ENCODE results near the gene GALNT18. TPM values are rescaled to one million over a fixed set of nuclear protein-coding genes. Genes with fewer than 3 reads are reported as not detected.

GALNT18 gene
- total RNA-seq, 5 donors from 2014 or later (not counting 1 experiment from before 2014, with no cell fraction given): 0.10 to 0.15 TPM; not detected in 3

DNA sequence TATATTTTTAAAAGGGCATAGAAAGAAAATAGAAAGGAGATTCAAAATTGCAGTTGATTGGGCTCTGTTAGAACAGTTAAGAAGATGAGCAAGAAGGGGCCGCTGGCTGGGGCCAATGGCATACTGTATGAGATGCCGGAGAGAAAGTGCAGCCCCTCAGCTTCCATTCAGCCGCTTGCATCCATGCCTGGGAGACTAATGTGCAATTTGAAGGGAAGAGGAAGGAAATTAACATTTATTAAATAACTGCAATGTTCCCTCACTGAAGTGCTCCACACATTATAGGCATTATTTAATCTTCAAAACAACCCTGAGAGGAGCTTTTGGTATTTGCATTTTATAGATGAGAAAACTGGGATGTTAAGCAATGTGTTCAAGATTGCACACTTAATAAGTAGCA is 224.0 kb downstream of the GALNT18 start:
- POLR2A ChIA-PET: no interaction called here
- ATAC-seq (replicated peaks in 1 of 4) (no peak), DNase-seq (no peak)
- no CpG with 5 or more reads among the region's 3 CpGs for WGBS (ENCODE audit: insufficient coverage)
- Mint-ChIP-seq H3K36me3 (no peaks in the 10 kb centered on the region), H3K4me3 (no peak overlapping the region), H3K4me1 (no peaks in the 10 kb centered on the region), H3K9me3 (no peaks in the 10 kb centered on the region), H3K27me3 (peaks cover 2 to 12% of the 10 kb centered on the region in 2 donors), H3K27ac (no peak overlapping the region)
- Histone ChIP-seq H3K9me3 (no peaks in the 10 kb centered on the region), H3K4me3 (ENCODE audit: control insufficient read depth in 1 of 2, extremely low read depth in 1 of 2, low read length in 1 of 2) (no peak overlapping the region), H3K27ac (ENCODE audit: low read length) (no peak overlapping the region), H3K27me3 (replicated peaks in 1 of 2; ENCODE audit: control insufficient read depth in 2 of 2, extremely low read depth in 1 of 2, insufficient read depth in 2 of 2, low read length in 1 of 2) (peaks cover 0 to 9% of the 10 kb centered on the region in 2 experiments), H3K4me1 (ENCODE audit: control insufficient read depth in 1 of 2, extremely low read depth in 1 of 2, insufficient read depth in 2 of 2, low read length in 2 of 2) (no peaks in the 10 kb centered on the region), H3K36me3 (ENCODE audit: control insufficient read depth in 2 of 2, extremely low read depth in 1 of 2, insufficient read depth in 1 of 2, low read length in 1 of 2) (no peaks in the 10 kb centered on the region)
- CTCF ChIA-PET: no interaction called here

DNA sequence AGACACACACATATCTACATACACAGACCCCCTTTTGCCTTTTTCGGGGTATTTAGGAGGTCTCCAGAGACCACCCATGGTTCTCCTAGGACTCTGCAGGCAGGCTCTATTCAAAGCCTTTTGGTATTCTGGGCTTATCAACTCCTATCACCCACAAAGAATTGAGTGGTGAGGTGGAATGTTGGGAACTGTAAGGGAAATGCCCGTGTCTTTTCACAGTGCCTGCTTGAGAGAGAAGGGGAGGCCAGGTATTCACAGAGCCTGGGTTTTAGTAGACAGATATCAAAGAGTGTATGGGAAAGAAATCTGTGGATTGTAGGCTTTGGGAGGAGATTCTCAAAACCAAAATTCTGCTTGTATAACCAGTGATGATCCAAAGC is 224.8 kb downstream of the GALNT18 start:
- ChIA-PET CTCF (no interaction called here), POLR2A (no interaction called here)
- Histone ChIP-seq H3K4me3 (ENCODE audit: control insufficient read depth in 1 of 2, extremely low read depth in 1 of 2, low read length in 1 of 2) (no peak overlapping the region), H3K4me1 (ENCODE audit: control insufficient read depth in 1 of 2, extremely low read depth in 1 of 2, insufficient read depth in 2 of 2, low read length in 2 of 2) (no peaks in the 10 kb centered on the region), H3K36me3 (ENCODE audit: control insufficient read depth in 2 of 2, extremely low read depth in 1 of 2, insufficient read depth in 1 of 2, low read length in 1 of 2) (no peaks in the 10 kb centered on the region), H3K27ac (ENCODE audit: low read length) (no peak overlapping the region), H3K27me3 (replicated peaks in 1 of 2; ENCODE audit: control insufficient read depth in 2 of 2, extremely low read depth in 1 of 2, insufficient read depth in 2 of 2, low read length in 1 of 2) (peaks cover 0 to 9% of the 10 kb centered on the region in 2 experiments), H3K9me3 (no peaks in the 10 kb centered on the region)
- Mint-ChIP-seq H3K36me3 (no peaks in the 10 kb centered on the region), H3K4me3 (no peak overlapping the region), H3K9me3 (no peaks in the 10 kb centered on the region), H3K27me3 (peaks cover 2 to 6% of the 10 kb centered on the region in 2 donors), H3K4me1 (no peaks in the 10 kb centered on the region), H3K27ac (no peak overlapping the region)
- WGBS (ENCODE audit: insufficient coverage): 45% methylated on average over 2 of the region's 2 CpGs
- DNase-seq: no peak
- ATAC-seq (replicated peaks in 1 of 4): no peak

- CTCF ChIA-PET: no interaction called here
- POLR2A ChIA-PET: no interaction called here
- no peaks in the 10 kb centered on the region for H3K9me3 Mint-ChIP-seq
- Histone ChIP-seq H3K36me3 (ENCODE audit: control insufficient read depth in 2 of 2, extremely low read depth in 1 of 2, insufficient read depth in 1 of 2, low read length in 1 of 2) (no peaks in the 10 kb centered on the region), H3K27ac (ENCODE audit: low read length) (no peak overlapping the region), H3K4me1 (ENCODE audit: control insufficient read depth in 1 of 2, extremely low read depth in 1 of 2, insufficient read depth in 2 of 2, low read length in 2 of 2) (no peaks in the 10 kb centered on the region), H3K9me3 (no peaks in the 10 kb centered on the region), H3K4me3 (ENCODE audit: control insufficient read depth in 1 of 2, extremely low read depth in 1 of 2, low read length in 1 of 2) (no peak overlapping the region), H3K27me3 (replicated peaks in 1 of 2; ENCODE audit: control insufficient read depth in 2 of 2, extremely low read depth in 1 of 2, insufficient read depth in 2 of 2, low read length in 1 of 2) (peaks cover 0 to 9% of the 10 kb centered on the region in 2 experiments)
- H3K4me1 Mint-ChIP-seq: no peaks in the 10 kb centered on the region
- WGBS (ENCODE audit: insufficient coverage): 74% methylated on average over 6 of the region's 11 CpGs
- H3K36me3 Mint-ChIP-seq: no peaks in the 10 kb centered on the region
- H3K27me3 Mint-ChIP-seq: peaks cover 2 to 6% of the 10 kb centered on the region in 2 donors
- no peak for ATAC-seq (replicated peaks in 1 of 4)
- H3K27ac Mint-ChIP-seq: no peak overlapping the region
- H3K4me3 Mint-ChIP-seq: no peak overlapping the region
- DNase-seq: no peak
Measured at GRCh38 chr11:11396301-11397035, 225.3 kb downstream of the GALNT18 start.

GRCh38 chr11:11395126-11395525 is 226.7 kb downstream of the GALNT18 start:
- ATAC-seq (replicated peaks in 1 of 4): no peak
- no peak for DNase-seq
- H3K27ac ChIP-seq (ENCODE audit: low read length): no peak overlapping the region
- H3K9me3 ChIP-seq: no peaks in the 10 kb centered on the region
- H3K4me3 ChIP-seq (ENCODE audit: control insufficient read depth in 1 of 2, extremely low read depth in 1 of 2, low read length in 1 of 2): no peak overlapping the region
- POLR2A ChIA-PET: no interaction called here
- no peak overlapping the region for H3K27ac Mint-ChIP-seq
- no peaks in the 10 kb centered on the region for H3K4me1 Mint-ChIP-seq
- peaks cover 2 to 6% of the 10 kb centered on the region in 2 donors for H3K27me3 Mint-ChIP-seq
- 86% methylated on average over 1 of the region's 2 CpGs for WGBS (ENCODE audit: insufficient coverage)
- CTCF ChIA-PET: no interaction called here
- no peaks in the 10 kb centered on the region for H3K36me3 Mint-ChIP-seq
- H3K9me3 Mint-ChIP-seq: no peaks in the 10 kb centered on the region
- H3K4me3 Mint-ChIP-seq: no peak overlapping the region
- peaks cover 0 to 7% of the 10 kb centered on the region in 2 experiments for H3K27me3 ChIP-seq (replicated peaks in 1 of 2; ENCODE audit: control insufficient read depth in 2 of 2, extremely low read depth in 1 of 2, insufficient read depth in 2 of 2, low read length in 1 of 2)
- no peaks in the 10 kb centered on the region for H3K36me3 ChIP-seq (ENCODE audit: control insufficient read depth in 2 of 2, extremely low read depth in 1 of 2, insufficient read depth in 1 of 2, low read length in 1 of 2)
- no peaks in the 10 kb centered on the region for H3K4me1 ChIP-seq (ENCODE audit: control insufficient read depth in 1 of 2, extremely low read depth in 1 of 2, insufficient read depth in 2 of 2, low read length in 2 of 2)

DNA sequence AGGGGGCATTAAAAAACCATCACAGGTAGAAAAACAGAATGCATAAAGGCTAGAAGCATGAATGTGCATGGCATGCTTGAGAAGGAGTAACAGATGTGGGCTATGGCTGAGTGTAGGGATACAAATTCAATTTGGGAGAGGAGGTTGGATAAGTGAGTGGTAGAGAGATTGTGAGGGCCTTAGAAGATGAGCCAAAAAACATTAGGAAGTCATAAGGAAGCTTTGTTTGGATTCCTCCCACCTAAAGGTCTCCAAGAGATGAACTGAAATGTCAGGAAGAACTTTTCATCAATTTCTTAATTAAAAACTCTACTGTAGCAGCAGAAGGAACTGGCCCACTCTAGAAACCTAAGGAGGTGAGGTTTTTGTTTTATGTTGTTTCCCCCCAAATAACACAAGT is 227.6 kb downstream of the GALNT18 start:
- Histone ChIP-seq H3K27me3 (replicated peaks in 1 of 2; ENCODE audit: control insufficient read depth in 2 of 2, extremely low read depth in 1 of 2, insufficient read depth in 2 of 2, low read length in 1 of 2) (peaks cover 0 to 12% of the 10 kb centered on the region in 2 experiments), H3K36me3 (ENCODE audit: control insufficient read depth in 2 of 2, extremely low read depth in 1 of 2, insufficient read depth in 1 of 2, low read length in 1 of 2) (no peaks in the 10 kb centered on the region), H3K4me3 (ENCODE audit: control insufficient read depth in 1 of 2, extremely low read depth in 1 of 2, low read length in 1 of 2) (no peak overlapping the region), H3K4me1 (ENCODE audit: control insufficient read depth in 1 of 2, extremely low read depth in 1 of 2, insufficient read depth in 2 of 2, low read length in 2 of 2) (no peaks in the 10 kb centered on the region), H3K9me3 (no peaks in the 10 kb centered on the region), H3K27ac (ENCODE audit: low read length) (no peak overlapping the region)
- Mint-ChIP-seq H3K36me3 (no peaks in the 10 kb centered on the region), H3K27me3 (peaks cover 2 to 6% of the 10 kb centered on the region in 2 donors), H3K4me3 (no peak overlapping the region), H3K9me3 (no peaks in the 10 kb centered on the region), H3K27ac (no peak overlapping the region), H3K4me1 (no peaks in the 10 kb centered on the region)
- CTCF ChIA-PET: no interaction called here
- DNase-seq (no peak), ATAC-seq (replicated peaks in 1 of 4) (no peak)
- POLR2A ChIA-PET: no interaction called here

DNA sequence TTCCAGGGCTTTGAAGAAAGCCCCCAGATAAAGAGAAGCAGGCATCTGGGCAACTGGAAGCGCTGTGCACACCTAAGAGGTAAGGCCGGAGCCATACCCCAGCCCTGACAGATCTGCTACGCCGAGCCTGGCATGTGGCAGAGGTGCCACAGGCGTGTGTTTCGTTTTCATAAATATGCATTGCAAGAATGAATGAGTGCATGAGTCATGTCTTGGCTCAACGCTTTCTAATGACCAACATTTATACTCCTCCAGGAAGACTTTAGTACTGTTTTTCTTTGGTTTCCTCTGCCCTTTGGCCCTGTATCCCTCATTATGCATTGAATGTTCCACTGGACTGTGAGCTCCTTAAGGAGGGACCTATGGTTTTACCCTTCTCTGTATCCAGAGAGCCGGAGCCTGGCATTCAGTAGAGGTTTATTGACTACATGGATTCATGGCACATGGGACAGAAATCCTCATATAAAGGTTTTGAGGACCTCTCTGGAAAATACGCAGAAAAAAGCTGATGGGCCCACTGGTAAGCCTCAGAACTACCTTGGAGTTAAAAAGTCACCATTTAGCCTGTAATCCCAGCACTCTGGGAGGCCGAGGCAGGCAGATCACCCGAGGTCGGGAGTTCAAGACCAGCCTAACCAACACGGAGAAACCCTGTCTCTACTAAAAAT is 229.9 kb downstream of the GALNT18 start:
- peaks cover 0 to 12% of the 10 kb centered on the region in 2 experiments for H3K27me3 ChIP-seq (replicated peaks in 1 of 2; ENCODE audit: control insufficient read depth in 2 of 2, extremely low read depth in 1 of 2, insufficient read depth in 2 of 2, low read length in 1 of 2)
- H3K36me3 ChIP-seq (ENCODE audit: control insufficient read depth in 2 of 2, extremely low read depth in 1 of 2, insufficient read depth in 1 of 2, low read length in 1 of 2): no peaks in the 10 kb centered on the region
- no peak overlapping the region for H3K27ac ChIP-seq (ENCODE audit: low read length)
- H3K27ac Mint-ChIP-seq: no peak overlapping the region
- peaks cover 2 to 6% of the 10 kb centered on the region in 2 donors for H3K27me3 Mint-ChIP-seq
- POLR2A ChIA-PET: no interaction called here
- no peaks in the 10 kb centered on the region for H3K9me3 ChIP-seq
- H3K9me3 Mint-ChIP-seq: no peaks in the 10 kb centered on the region
- H3K36me3 Mint-ChIP-seq: no peaks in the 10 kb centered on the region
- H3K4me3 Mint-ChIP-seq: no peak overlapping the region
- CTCF ChIA-PET: no interaction called here
- 78% methylated on average over 5 of the region's 13 CpGs for WGBS (ENCODE audit: insufficient coverage)
- ATAC-seq (replicated peaks in 1 of 4) (no peak), DNase-seq (no peak)
- no peaks in the 10 kb centered on the region for H3K4me1 ChIP-seq (ENCODE audit: control insufficient read depth in 1 of 2, extremely low read depth in 1 of 2, insufficient read depth in 2 of 2, low read length in 2 of 2)
- no peak overlapping the region for H3K4me3 ChIP-seq (ENCODE audit: control insufficient read depth in 1 of 2, extremely low read depth in 1 of 2, low read length in 1 of 2)
- H3K4me1 Mint-ChIP-seq: no peaks in the 10 kb centered on the region
